GM19238 (cell line): ENCODE measurements around the gene GUCY2F.

Experiments
- DNase-seq: peaks from one replicate; pipeline ENCODE4 v3.0.0; 2011; ENCODE audit warnings: low spot score; ENCODE audit not compliant: insufficient read length

The GUCY2F gene

DNA sequence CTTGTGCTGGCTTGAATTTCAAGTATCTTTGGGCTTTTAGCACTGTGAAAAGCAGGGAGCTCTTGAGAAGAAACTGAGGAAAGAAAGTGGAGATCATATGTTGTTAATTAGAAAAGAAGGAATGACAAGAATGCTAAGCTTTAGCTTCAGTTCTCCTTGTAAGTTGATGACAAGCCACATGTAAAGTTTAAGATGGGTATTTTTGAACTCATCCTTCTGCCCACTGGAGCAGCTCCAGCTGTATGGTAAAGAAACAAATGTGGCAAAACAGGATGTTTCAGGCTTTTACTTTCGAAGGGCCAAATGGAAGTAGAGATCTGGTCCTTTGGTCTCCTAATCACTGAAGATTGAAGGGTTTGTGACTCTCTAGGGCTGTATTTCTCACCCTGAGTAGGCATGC lies 137.8 kb downstream of the GUCY2F start:
- no peak for DNase-seq

DNA sequence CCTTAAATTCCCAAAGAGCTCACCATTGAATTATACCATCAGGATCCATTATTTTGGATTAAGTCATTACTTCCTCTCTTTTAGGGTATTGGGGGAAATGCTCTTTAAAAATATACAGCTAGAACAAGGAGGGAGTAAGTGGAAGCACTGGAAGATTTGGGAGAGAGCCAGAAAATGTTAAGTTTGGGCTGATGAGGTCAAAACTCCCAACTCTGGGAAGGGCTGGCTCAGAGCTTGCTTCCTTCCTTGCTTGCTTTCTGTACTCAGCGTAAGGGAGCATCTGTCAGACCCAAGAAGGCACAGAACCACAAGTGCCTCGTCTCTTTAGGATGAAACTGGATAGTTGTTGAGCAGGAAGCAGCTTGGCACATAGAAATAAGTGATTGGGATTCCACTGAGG lies 138.2 kb downstream of the GUCY2F start:
- DNase-seq = no peak

GRCh38 chrX:109336141-109336540 lies 145.7 kb downstream of the GUCY2F start:
- no peak for DNase-seq

DNA sequence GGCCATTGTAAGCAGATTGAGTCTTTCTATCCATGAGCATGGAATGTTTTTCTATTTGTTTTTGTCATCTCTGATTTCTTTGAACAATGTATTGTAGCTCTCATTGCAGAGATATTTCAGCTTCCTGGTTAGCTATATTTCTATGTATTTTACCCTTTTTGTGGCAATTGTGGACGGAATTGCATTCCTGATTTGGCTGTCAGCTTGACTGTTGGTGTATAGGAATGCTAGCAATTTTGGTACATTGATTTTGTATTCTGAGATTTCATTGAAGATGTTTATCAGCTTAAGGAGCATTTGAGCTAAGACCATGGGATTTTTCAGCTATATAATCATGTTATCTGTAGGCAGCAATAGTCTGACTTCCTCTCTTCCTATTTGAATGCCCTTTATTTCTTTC lies 154.6 kb downstream of the GUCY2F start:
- no peak for DNase-seq
